ENCODE results near the gene NTRK3. TPM values are rescaled to one million over a fixed set of nuclear protein-coding genes. Genes with fewer than 3 reads are reported as not detected.

The NTRK3 gene
- total RNA-seq, 1 experiment from 2014 or later = not detected

DNA sequence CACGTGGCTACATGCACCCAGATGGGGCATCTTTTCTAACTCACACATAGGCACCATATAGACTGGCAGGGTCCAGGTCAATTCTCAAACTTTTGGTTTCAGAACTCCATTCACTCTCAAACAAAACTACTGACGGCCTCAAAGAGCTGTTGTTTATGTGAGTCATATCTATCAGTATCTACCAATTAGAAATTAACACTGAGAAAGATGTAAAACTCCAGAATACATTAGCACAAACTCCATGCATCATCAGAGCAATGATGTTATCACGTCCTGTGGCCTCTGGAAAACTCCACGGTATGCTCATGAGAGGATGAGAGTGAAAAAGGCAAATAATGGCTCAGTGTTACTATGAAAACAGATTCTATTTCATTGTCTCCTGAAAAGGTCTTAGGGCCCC is 116.1 kb downstream of the NTRK3 start:
- BruUV-seq (replicated peaks) = no TSS peak
- TF ChIP-seq EZH2 (IDR thresholded peaks at IDR 0.05; ENCODE audit: low read depth) (no peak), CTCF (conservative IDR thresholded peaks at IDR 0.05) (no peak)
- Histone ChIP-seq H3K9me2 (ENCODE audit: insufficient read depth) (no peaks in the 10 kb centered on the region), H3K79me2 (ENCODE audit: low read depth) (no peaks in the 10 kb centered on the region), H2AFZ (no peak overlapping the region), H3K27ac (no peak overlapping the region), H3F3A (ENCODE audit: insufficient read depth, low read depth) (no peaks in the 10 kb centered on the region), H3K4me1 (replicated peaks; ENCODE audit: insufficient read depth) (no peaks in the 10 kb centered on the region), H3K36me3 (ENCODE audit: low read depth) (no peaks in the 10 kb centered on the region), H3K27me3 (ENCODE audit: insufficient read depth, low read depth) (peaks cover 18% of the 10 kb centered on the region; the same call in 1 of the 2 replicates), H3K9me3 (ENCODE audit: insufficient read depth, low read depth) (no peaks in the 10 kb centered on the region), H3K4me2 (no peak overlapping the region), H3K4me3 (no peak overlapping the region), H4K20me1 (ENCODE audit: insufficient read depth) (no peaks in the 10 kb centered on the region)
- DNase-seq = no peak
- intact Hi-C loops (cut with micrococcal nuclease; ENCODE audit: unreplicated experiment) = no loop called here
- ChIA-PET POLR2A (ENCODE audit: unreplicated experiment) (no interaction called here), CTCF (no interaction called here)

- ChIA-PET CTCF (no interaction called here), POLR2A (ENCODE audit: unreplicated experiment) (no interaction called here)
- TF ChIP-seq EZH2 (IDR thresholded peaks at IDR 0.05; ENCODE audit: low read depth) (no peak), CTCF (conservative IDR thresholded peaks at IDR 0.05) (no peak)
- H4K20me1 ChIP-seq (ENCODE audit: insufficient read depth) = no peaks in the 10 kb centered on the region
- BruUV-seq (replicated peaks) = no TSS peak
- H3K4me1 ChIP-seq (replicated peaks; ENCODE audit: insufficient read depth) = no peaks in the 10 kb centered on the region
- no peak for DNase-seq
- H3F3A ChIP-seq (ENCODE audit: insufficient read depth, low read depth) = no peaks in the 10 kb centered on the region
- no peaks in the 10 kb centered on the region for H3K9me3 ChIP-seq (ENCODE audit: insufficient read depth, low read depth)
- H3K27me3 ChIP-seq (ENCODE audit: insufficient read depth, low read depth) = peaks cover 18% of the 10 kb centered on the region; the same call in 1 of the 2 replicates
- intact Hi-C loops (cut with micrococcal nuclease; ENCODE audit: unreplicated experiment) = no loop called here
- no peak overlapping the region for H3K4me3 ChIP-seq
- H3K36me3 ChIP-seq (ENCODE audit: low read depth) = no peaks in the 10 kb centered on the region
- no peak overlapping the region for H3K27ac ChIP-seq
- no peaks in the 10 kb centered on the region for H3K79me2 ChIP-seq (ENCODE audit: low read depth)
- no peak overlapping the region for H2AFZ ChIP-seq
- no peaks in the 10 kb centered on the region for H3K9me2 ChIP-seq (ENCODE audit: insufficient read depth)
- no peak overlapping the region for H3K4me2 ChIP-seq
These were observed 116.6 kb downstream of the NTRK3 start for GRCh38 chr15:88139936-88140335.

DNA sequence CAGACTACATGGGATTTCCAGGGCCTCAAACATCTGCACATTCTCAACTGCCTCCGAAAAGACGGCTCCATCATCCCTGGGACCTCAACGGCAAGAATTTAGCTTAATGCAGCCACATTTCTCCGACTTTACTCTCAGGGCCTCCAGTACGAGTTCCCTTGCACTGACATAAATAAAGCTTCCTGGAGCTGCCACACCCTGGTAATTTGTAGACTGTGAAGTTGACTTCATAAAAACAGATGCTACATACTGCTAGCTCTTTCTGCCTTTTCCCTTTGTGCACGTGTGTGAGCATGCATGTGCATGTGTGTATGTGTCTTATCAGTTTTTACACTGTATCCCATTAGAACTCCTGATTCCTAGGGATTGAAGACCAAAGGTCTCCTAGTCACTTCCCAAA is 122.7 kb downstream of the NTRK3 start:
- BruUV-seq (replicated peaks) = no TSS peak
- POLR2A ChIA-PET (ENCODE audit: unreplicated experiment) = no interaction called here
- TF ChIP-seq EZH2 (IDR thresholded peaks at IDR 0.05; ENCODE audit: low read depth) (no peak), CTCF (conservative IDR thresholded peaks at IDR 0.05) (no peak)
- Histone ChIP-seq H3K4me2 (no peak overlapping the region), H3K9me2 (ENCODE audit: insufficient read depth) (no peaks in the 10 kb centered on the region), H4K20me1 (ENCODE audit: insufficient read depth) (no peaks in the 10 kb centered on the region), H3K36me3 (ENCODE audit: low read depth) (no peaks in the 10 kb centered on the region), H3K9me3 (ENCODE audit: insufficient read depth, low read depth) (no peaks in the 10 kb centered on the region), H3K27ac (no peak overlapping the region), H3K4me1 (replicated peaks; ENCODE audit: insufficient read depth) (no peaks in the 10 kb centered on the region), H3K27me3 (ENCODE audit: insufficient read depth, low read depth) (peaks cover 22% of the 10 kb centered on the region), H3F3A (ENCODE audit: insufficient read depth, low read depth) (no peaks in the 10 kb centered on the region), H3K79me2 (ENCODE audit: low read depth) (no peaks in the 10 kb centered on the region), H2AFZ (no peak overlapping the region), H3K4me3 (no peak overlapping the region)
- no peak for DNase-seq
- CTCF ChIA-PET = no interaction called here
- intact Hi-C loops (cut with micrococcal nuclease; ENCODE audit: unreplicated experiment) = no loop called here

All from PC-9 (cell line).